Measurements from ENCODE around the gene RSPRY1. TPM values are rescaled to one million over a fixed set of nuclear protein-coding genes. Genes with fewer than 3 reads are reported as not detected.

RSPRY1 gene
- polyA plus RNA-seq, 1 experiment, result 63.8 TPM

GRCh38 chr16:57231821-57232350 is 45.8 kb downstream of the RSPRY1 start:
- ChIA-PET CTCF (no interaction called here), POLR2A (no interaction called here)
- Histone ChIP-seq H3K27ac (ENCODE audit: low read depth, low read length) (no peak overlapping the region), H3K4me3 (ENCODE audit: low read depth, low read length) (no peak overlapping the region), H3K9me3 (ENCODE audit: control insufficient read depth, insufficient read depth, low read length) (no peaks in the 10 kb centered on the region), H3K27me3 (ENCODE audit: control insufficient read depth, insufficient read depth, low read length) (no peaks in the 10 kb centered on the region)
- DNase-seq (ENCODE audit: low read depth, low spot score), result no peak
- TF ChIP-seq, protein P1, sequence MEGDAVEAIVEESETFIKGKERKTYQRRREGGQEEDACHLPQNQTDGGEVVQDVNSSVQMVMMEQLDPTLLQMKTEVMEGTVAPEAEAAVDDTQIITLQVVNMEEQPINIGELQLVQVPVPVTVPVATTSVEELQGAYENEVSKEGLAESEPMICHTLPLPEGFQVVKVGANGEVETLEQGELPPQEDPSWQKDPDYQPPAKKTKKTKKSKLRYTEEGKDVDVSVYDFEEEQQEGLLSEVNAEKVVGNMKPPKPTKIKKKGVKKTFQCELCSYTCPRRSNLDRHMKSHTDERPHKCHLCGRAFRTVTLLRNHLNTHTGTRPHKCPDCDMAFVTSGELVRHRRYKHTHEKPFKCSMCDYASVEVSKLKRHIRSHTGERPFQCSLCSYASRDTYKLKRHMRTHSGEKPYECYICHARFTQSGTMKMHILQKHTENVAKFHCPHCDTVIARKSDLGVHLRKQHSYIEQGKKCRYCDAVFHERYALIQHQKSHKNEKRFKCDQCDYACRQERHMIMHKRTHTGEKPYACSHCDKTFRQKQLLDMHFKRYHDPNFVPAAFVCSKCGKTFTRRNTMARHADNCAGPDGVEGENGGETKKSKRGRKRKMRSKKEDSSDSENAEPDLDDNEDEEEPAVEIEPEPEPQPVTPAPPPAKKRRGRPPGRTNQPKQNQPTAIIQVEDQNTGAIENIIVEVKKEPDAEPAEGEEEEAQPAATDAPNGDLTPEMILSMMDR (IDR thresholded peaks at IDR 0.05; ENCODE audit: low read depth, low read length), result no peak

DNA sequence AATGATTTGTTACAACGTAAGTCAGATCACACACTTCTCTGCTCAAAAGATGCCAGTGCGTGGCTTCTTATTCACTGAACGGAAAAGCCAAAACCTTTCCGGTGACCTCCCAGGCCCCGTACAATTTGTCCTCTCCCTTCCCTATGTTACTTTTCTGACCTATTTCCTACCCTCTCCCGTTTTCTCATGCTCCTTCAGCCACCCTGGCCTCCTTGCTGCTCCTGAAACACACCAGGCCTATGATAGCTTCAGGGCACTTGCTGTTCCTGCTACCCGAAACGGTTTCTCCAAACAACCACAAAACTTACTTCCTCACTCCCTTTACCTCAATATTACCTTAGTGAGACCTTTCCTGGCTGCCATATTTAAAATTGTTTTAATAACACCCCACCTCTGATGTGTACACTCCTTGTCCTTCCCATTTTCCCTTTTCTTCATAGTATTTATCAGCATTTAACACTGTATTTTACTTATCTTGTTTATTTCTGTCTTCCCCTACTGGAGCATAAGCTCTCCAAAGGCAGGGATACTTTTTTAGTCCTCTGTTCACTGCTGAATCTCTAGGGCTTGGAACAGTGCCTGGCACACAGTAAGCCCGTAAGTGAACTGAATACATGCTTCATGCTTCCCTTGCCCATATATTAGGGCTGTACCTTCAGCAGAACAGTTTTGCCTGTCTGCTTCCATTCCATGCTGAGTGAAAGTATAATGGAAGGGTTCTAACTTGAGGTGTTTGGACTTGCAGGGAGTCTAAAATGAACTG is 48.0 kb downstream of the RSPRY1 start:
- Histone ChIP-seq H3K27ac (ENCODE audit: low read depth, low read length) (no peak overlapping the region), H3K9me3 (ENCODE audit: control insufficient read depth, insufficient read depth, low read length) (no peaks in the 10 kb centered on the region), H3K4me3 (ENCODE audit: low read depth, low read length) (no peak overlapping the region), H3K27me3 (ENCODE audit: control insufficient read depth, insufficient read depth, low read length) (no peaks in the 10 kb centered on the region)
- ChIA-PET CTCF (no interaction called here), POLR2A (no interaction called here)
- no peak for DNase-seq (ENCODE audit: low read depth, low spot score)
- TF ChIP-seq, protein P1 (IDR thresholded peaks at IDR 0.05; ENCODE audit: low read depth, low read length), result no peak

DNA sequence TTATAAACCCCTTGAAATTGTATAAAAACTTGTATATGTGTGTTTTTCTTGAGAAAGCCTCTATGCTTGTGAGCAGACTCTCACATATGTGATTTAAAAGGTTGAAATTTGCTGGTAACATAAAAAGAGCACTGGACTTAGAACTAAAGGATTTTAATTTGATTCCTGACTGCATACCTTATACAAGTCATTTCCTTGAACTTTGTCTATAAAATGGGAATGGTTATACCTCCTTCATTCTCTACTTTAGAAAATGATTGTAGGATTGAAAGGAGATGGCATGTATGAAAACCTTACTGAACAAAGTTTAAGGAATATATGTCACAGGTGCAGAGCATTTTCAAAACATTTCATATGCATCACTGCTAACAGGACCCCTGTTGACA is 48.6 kb downstream of the RSPRY1 start:
- no peak for DNase-seq (ENCODE audit: low read depth, low spot score)
- Histone ChIP-seq H3K4me3 (ENCODE audit: low read depth, low read length) (no peak overlapping the region), H3K27ac (ENCODE audit: low read depth, low read length) (no peak overlapping the region), H3K9me3 (ENCODE audit: control insufficient read depth, insufficient read depth, low read length) (no peaks in the 10 kb centered on the region), H3K27me3 (ENCODE audit: control insufficient read depth, insufficient read depth, low read length) (no peaks in the 10 kb centered on the region)
- ChIA-PET CTCF (no interaction called here), POLR2A (interaction anchor here (0.5 kb wide), 1 partner anchor 198 kb away, joined by 3 read pairs; no protein-coding TSS in a partner anchor)
- TF ChIP-seq, protein P1 (IDR thresholded peaks at IDR 0.05; ENCODE audit: low read depth, low read length), result no peak

DNA sequence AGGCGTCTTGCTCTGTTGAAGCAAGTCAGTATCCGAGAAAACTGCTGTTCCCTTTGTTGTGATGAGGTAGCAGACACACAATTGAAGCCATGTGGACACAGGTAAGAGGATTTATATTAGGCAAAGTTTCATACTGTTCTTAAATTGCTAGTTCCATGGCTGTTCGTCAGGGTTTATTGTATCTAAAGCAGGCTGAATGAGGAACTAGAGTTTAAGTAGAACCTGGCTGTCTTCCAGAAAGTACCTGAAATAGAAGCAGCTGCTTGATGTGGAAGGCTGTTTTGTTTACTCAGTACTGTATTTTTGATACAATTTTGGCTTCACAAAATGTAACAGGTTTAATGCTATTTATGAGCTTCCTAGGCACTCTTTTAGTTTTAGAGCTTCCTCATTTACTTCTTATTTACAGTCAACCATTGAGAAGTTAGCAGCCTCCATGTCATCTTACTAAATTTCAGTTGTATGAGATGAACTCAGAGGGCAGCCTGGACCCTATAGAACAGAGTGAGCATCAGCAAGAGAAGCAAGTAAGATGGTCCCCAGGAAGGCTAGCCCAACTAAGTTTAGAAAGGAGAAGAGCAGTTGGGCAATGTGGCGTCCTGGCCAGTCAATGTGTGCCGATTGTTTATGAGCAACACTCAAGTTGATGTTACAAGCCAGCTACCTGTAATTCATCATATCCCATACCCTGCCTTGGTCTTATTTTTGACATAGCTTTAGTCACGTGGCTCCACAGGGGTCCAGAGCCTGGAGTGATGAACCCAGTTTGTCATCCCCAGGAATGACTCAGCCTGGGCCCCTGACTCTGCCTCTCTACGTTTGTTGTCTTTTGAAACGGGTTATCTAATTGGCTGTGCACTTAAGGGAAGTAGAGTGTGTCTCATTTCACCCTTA is 49.2 kb downstream of the RSPRY1 start:
- CTCF ChIA-PET, result interaction anchor here (1.5 kb wide), 1 partner anchor 142 kb away, joined by 9 read pairs; the partner anchor contains the start of gene CPNE2
- no peak overlapping the region for H3K4me3 ChIP-seq (ENCODE audit: low read depth, low read length)
- H3K27ac ChIP-seq (ENCODE audit: low read depth, low read length), result peak overlapping the region; percentile 65
- TF ChIP-seq, protein P1 (IDR thresholded peaks at IDR 0.05; ENCODE audit: low read depth, low read length), result no peak
- DNase-seq (ENCODE audit: low read depth, low spot score), result peak; percentile 15
- no peaks in the 10 kb centered on the region for H3K27me3 ChIP-seq (ENCODE audit: control insufficient read depth, insufficient read depth, low read length)
- POLR2A ChIA-PET, result interaction anchor here (0.5 to 1.5 kb wide), 2 partner anchors 10 to 198 kb away, joined by 3 read pairs; partner anchors contain the start of gene ARL2BP
- no peaks in the 10 kb centered on the region for H3K9me3 ChIP-seq (ENCODE audit: control insufficient read depth, insufficient read depth, low read length)
